Ovary (tissue), 3 donors: ENCODE results near the gene NUP133.

ENCODE experiments used
- CTCF ChIP-seq, 3 donors: fragments of 450-650 bp in 2 of 3; fragments of 200-600 bp in 1 of 3; IDR thresholded peaks; one replicate each; pipeline versions ENCODE4 v1.5.1 to v1.8.0; 2016 to 2022; ENCODE audit warnings: antibody characterized with exemption in 3 of 3, mild to moderate bottlenecking in 1 of 3
- EP300 ChIP-seq: sonication (generic); formaldehyde crosslinking; IDR thresholded peaks from one replicate; pipeline ENCODE4 v1.6.1; 2017; ENCODE audit warnings: antibody characterized with exemption
- donor health status: DM: no; HTN: no; CAD: no.

GRCh38 chr1:229531326-229531725, 23.2 kb upstream of the NUP133 start:
- no peak for TF ChIP-seq CTCF (IDR thresholded peaks at IDR 0.05)
- no peak for TF ChIP-seq EP300
